Fibroblast of lung (primary cell): Measurements from ENCODE around the gene GIMAP8.

Experiments used
- EZH2 ChIP-seq: IDR thresholded peaks from 2 replicates; pipeline ENCODE4 v1.5.1; 2012; ENCODE audit warnings: low read length, control low read depth, mild to moderate bottlenecking; ENCODE audit errors: missing control alignments
- TF ChIP-seq, protein P1 (sequence below), 2 donors: IDR thresholded peaks in 1 of 2; conservative IDR thresholded peaks in 1 of 2; 1 replicate in 1 of 2; 2 replicates in 1 of 2; pipeline ENCODE4 v1.5.1; 2011 to 2012; ENCODE audit warnings: low read length in 2 of 2, control low read depth in 1 of 2, inconsistent platforms in 1 of 2, low read depth in 1 of 2, mild to moderate bottlenecking in 1 of 2

GRCh38 chr7:150417239-150417638 lies 33.2 kb upstream of the GIMAP8 start:
- TF ChIP-seq, protein P1, sequence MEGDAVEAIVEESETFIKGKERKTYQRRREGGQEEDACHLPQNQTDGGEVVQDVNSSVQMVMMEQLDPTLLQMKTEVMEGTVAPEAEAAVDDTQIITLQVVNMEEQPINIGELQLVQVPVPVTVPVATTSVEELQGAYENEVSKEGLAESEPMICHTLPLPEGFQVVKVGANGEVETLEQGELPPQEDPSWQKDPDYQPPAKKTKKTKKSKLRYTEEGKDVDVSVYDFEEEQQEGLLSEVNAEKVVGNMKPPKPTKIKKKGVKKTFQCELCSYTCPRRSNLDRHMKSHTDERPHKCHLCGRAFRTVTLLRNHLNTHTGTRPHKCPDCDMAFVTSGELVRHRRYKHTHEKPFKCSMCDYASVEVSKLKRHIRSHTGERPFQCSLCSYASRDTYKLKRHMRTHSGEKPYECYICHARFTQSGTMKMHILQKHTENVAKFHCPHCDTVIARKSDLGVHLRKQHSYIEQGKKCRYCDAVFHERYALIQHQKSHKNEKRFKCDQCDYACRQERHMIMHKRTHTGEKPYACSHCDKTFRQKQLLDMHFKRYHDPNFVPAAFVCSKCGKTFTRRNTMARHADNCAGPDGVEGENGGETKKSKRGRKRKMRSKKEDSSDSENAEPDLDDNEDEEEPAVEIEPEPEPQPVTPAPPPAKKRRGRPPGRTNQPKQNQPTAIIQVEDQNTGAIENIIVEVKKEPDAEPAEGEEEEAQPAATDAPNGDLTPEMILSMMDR (conservative IDR thresholded peaks at IDR 0.05 in 1 of 2, IDR thresholded peaks at IDR 0.05 in 1 of 2; ENCODE audit: low read depth in 1 of 2, low read length in 2 of 2), result no peak
- TF ChIP-seq EZH2, result no peak
